Measurements from ENCODE around the gene AMPD3. TPM values are rescaled to one million over a fixed set of nuclear protein-coding genes. Genes with fewer than 3 reads are reported as not detected.

AMPD3 gene
- total and polyA plus RNA-seq, 2 of the 13 experiments (the other 11 are each of a cell fraction or from before 2014, with no cell fraction given) = 0.33 to 2.3 TPM

DNA sequence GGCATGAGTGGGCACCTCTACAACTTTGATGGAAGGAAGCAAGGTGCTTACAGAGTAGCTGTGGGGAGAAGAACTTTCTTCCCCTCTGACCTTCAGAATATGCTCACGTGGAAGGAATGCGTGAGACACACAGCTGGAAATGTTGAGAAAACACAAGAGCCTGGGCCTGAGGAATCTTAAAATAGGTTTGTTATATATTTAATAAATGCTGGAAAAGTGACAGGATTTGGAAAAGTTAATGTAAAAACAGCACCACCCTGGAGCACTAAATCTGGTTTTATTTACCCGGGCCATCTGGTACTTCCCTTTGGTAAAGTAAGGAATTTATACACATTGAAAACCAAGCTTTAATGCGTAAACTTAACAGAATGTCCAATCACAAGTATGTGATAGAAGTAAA, 14.0 kb upstream of the AMPD3 start:
- 93% methylated on average over 4 of the region's 4 CpGs for WGBS (ENCODE audit: low lambda C conversion rate)
- ChIA-PET CTCF (ENCODE audit: low intra/inter-chr PET ratio, low total read pairs) (no interaction called here), POLR2A (no interaction called here)
- H3K4me1 ChIP-seq (ENCODE audit: insufficient read depth, low read length) = 0 out of 2 replicates have a peak, but pooled peaks cover 7% of the 10 kb centered on the region
- no peaks in the 10 kb centered on the region for H3K79me2 ChIP-seq (ENCODE audit: insufficient read depth, low read length)
- in situ Hi-C loops (cut with HindIII; ENCODE audit: extremely low pct_ligation_motif_present, low pct_unique_long_range_greater_than_20kb) (no loop called here), intact Hi-C loops (cut with micrococcal nuclease; ENCODE audit: unreplicated experiment) (no loop called here)
- DNase-seq (ENCODE audit: low spot score) = no peak
- no peak overlapping the region for H3K27ac ChIP-seq (ENCODE audit: extremely low read length, insufficient read depth, low read length)
- H3K9me3 ChIP-seq (ENCODE audit: low read length) = no peaks in the 10 kb centered on the region
- FAIRE-seq = no peak
- no peaks in the 10 kb centered on the region for H4K20me1 ChIP-seq (ENCODE audit: insufficient read depth, low read length)
- H3K27me3 ChIP-seq (ENCODE audit: control insufficient read depth in 1 of 2, insufficient read depth in 2 of 2, low read length in 2 of 2) = peaks cover 0 to 2% of the 10 kb centered on the region in 2 experiments; a peak in 1 of 5 replicates
- no TSS peak for BruUV-seq (replicated peaks)
- H3K36me3 ChIP-seq (replicated peaks in 1 of 2; ENCODE audit: control insufficient read depth in 1 of 2, insufficient read depth in 2 of 2, low read length in 2 of 2) = no peaks in the 10 kb centered on the region
- no peak overlapping the region for H3K4me3 ChIP-seq (replicated peaks in 1 of 3; ENCODE audit: insufficient read depth in 1 of 3, low read depth in 2 of 3, low read length in 3 of 3)
- H3K9ac ChIP-seq (ENCODE audit: insufficient read depth, low read depth, low read length) = no peak overlapping the region
- TF ChIP-seq HNRNPK (IDR thresholded peaks at IDR 0.05; ENCODE audit: low read depth, low read length, poor library complexity, severe bottlenecking) (no peak), PPARG (CRISPR knock-in tag; conservative IDR thresholded peaks at IDR 0.05) (no peak), ZNF713 (CRISPR knock-in tag; IDR thresholded peaks at IDR 0.05) (no peak), ZNF879 (CRISPR knock-in tag; IDR thresholded peaks at IDR 0.05) (no peak), PATZ1 (CRISPR knock-in tag; IDR thresholded peaks at IDR 0.05) (no peak), ZNF367 (CRISPR knock-in tag; IDR thresholded peaks at IDR 0.05; ENCODE audit: borderline replicate concordance) (no peak), PAXIP1 (CRISPR knock-in tag; conservative IDR thresholded peaks at IDR 0.05) (no peak), ZNF530 (CRISPR knock-in tag; IDR thresholded peaks at IDR 0.05; ENCODE audit: low read depth) (no peak), TRIM24 (CRISPR knock-in tag; IDR thresholded peaks at IDR 0.05) (no peak), ARNT2 (CRISPR knock-in tag; IDR thresholded peaks at IDR 0.05; ENCODE audit: low read depth) (no peak)
- no peak overlapping the region for H2AFZ ChIP-seq (ENCODE audit: low read length)
- ATAC-seq = no peak
- H3K4me2 ChIP-seq (ENCODE audit: low read depth, low read length) = no peak overlapping the region

All from HepG2 (cell line).